Small intestine (tissue), 7 donors: ENCODE data around the gene LRRC14B. TPM values are rescaled to one million over a fixed set of nuclear protein-coding genes. Genes with fewer than 3 reads are reported as not detected.
"Not testable (repeated sequence)": the region's sequence is repeated elsewhere in the genome, so short reads cannot be mapped to it uniquely, and the experiment has no call there.

Experiments used
- DNase-seq, 2 donors: peaks; one replicate each; pipeline versions ENCODE4 v3.0.0 to v3.0.0-alpha.2; 2013
- FAIRE-seq: peaks from 2 replicates; lab custom pipeline; 2012; peaks lifted over from hg19 to GRCh38; lab: Jason Lieb, UNC
- H3K27ac ChIP-seq, 3 donors: one replicate each; pipeline ENCODE4 v1.5.1; 2013; ENCODE audit warnings: low read length in 2 of 3, mild to moderate bottlenecking in 2 of 3, control low read depth in 1 of 3, inconsistent platforms in 1 of 3, low read depth in 1 of 3, moderate library complexity in 1 of 3
- H3K27me3 ChIP-seq, 3 donors: one replicate each; pipeline ENCODE4 v1.6.1; 2013; ENCODE audit warnings: low read length in 3 of 3, inconsistent platforms in 1 of 3; ENCODE audit not compliant: control insufficient read depth in 3 of 3, insufficient read depth in 3 of 3
- H3K36me3 ChIP-seq, 3 donors: one replicate each; pipeline ENCODE4 v1.6.1; 2013; ENCODE audit warnings: low read length in 3 of 3, inconsistent platforms in 1 of 3, low read depth in 1 of 3, mild to moderate bottlenecking in 1 of 3, moderate library complexity in 1 of 3; ENCODE audit not compliant: control insufficient read depth in 3 of 3, insufficient read depth in 2 of 3
- H3K4me1 ChIP-seq, 3 donors: one replicate each; pipeline ENCODE4 v1.6.1; 2013; ENCODE audit warnings: low read length in 2 of 3, inconsistent platforms in 1 of 3, low read depth in 1 of 3, mild to moderate bottlenecking in 1 of 3, moderate library complexity in 1 of 3; ENCODE audit not compliant: control insufficient read depth in 3 of 3, insufficient read depth in 2 of 3
- H3K4me3 ChIP-seq, 3 donors: one replicate each; pipeline ENCODE4 v1.5.1; 2013; ENCODE audit warnings: low read length in 3 of 3, control low read depth in 1 of 3, inconsistent platforms in 1 of 3, low read depth in 1 of 3, mild to moderate bottlenecking in 1 of 3, moderate library complexity in 1 of 3
- H3K9me3 ChIP-seq, 2 donors: one replicate each; pipeline ENCODE4 v1.6.1; 2013; ENCODE audit warnings: low read depth in 1 of 2, low read length in 1 of 2; ENCODE audit not compliant: control insufficient read depth in 2 of 2, insufficient read depth in 1 of 2
- WGBS, 3 donors: extraction: QIAGEN DNeasy Blood & Tissue Kit; methylation state at CpG; one replicate each; pipeline ENCODE4 v1.1.7; 2013; 5-methylcytosine and 5-hydroxymethylcytosine counted together
- polyA plus RNA-seq, 4 donors: library from polyadenylated mRNA; stranded (reverse) in 3 of 4; unstranded in 1 of 4; fragments of 200-250 nt in 3 of 4; fragments of 120-200 nt in 1 of 4; gene quantifications; one replicate each; pipeline versions ENCODE4 v1.2.1 to v1.2.3, GENCODE V29; 2013
- donor health status: healthy with polysubstance abuse.
- donor health status: control.
- donor health status: control.
- donor health status: Bipolar disorder and iron deficiency.
- donor health status: healthy.

The LRRC14B gene
- polyA plus RNA-seq, 4 donors = 0.04 to 0.12 TPM; not detected in 2

DNA sequence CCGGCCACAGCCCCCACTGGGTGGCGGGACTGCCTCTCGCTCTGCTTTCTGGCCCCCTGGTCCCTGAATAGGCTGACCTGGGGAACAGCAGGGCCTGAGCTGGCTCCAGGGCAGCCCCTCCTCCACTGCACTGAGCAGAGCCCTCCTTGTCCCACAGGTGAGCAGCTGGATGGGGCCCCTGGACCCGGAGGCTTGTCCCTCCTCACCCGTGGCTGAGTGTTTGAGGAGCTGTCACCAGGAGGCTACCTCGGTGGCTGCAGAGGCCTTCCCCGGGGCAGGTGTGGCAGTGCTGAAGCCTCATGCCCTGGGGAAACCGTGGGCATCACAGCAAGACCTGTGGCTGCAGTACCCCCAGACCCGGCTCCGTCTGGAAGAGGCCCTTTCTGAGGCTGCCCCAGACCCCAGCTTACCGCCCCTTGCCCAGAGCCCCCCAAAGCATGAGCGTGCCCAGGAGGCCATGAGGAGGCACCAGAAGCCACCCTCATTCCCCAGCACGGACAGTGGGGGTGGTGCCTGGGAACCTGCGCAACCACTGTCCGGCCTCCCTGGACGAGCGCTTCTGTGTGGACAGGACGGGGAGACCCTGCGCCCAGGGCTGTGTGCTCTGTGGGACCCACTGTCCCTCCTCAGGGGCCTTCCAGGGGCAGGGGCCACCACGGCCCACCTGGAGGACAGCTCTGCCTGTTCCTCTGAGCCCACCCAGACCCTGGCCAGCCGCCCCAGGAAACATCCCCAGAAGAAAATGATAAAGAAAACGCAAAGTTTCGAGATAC lies 28.5 kb upstream of the LRRC14B start:
- DNase-seq (no peak), FAIRE-seq (no peak)
- no peak overlapping the region for H3K27ac ChIP-seq
- no peak overlapping the region for H3K4me3 ChIP-seq
- WGBS, 3 donors = 82 to 88% (median 82%) methylated on average over 22 to 23 of the region's 23 CpGs
- H3K4me1 ChIP-seq = no peaks in the 10 kb centered on the region
- H3K9me3 ChIP-seq = no peaks in the 10 kb centered on the region
- H3K27me3 ChIP-seq = no peaks in the 10 kb centered on the region
- no peaks in the 10 kb centered on the region for H3K36me3 ChIP-seq

DNA sequence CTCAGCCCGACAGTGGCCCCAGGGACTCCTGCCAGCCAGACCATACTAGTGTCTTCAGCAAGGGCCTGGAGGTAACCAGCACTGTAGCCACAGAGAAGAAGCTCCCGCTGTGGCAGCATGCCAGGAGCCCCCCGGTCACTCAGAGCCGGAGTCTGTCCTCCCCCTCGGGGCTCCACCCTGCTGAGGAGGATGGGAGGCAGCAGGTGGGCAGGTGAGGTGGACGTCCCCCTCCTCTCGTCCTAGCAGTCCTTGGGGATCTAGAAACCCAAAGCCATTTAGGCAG lies 28.0 kb upstream of the LRRC14B start:
- Histone ChIP-seq H3K36me3 (no peaks in the 10 kb centered on the region), H3K27me3 (no peaks in the 10 kb centered on the region), H3K9me3 (no peaks in the 10 kb centered on the region), H3K27ac (no peak overlapping the region), H3K4me3 (no peak overlapping the region), H3K4me1 (no peaks in the 10 kb centered on the region)
- FAIRE-seq (no peak), DNase-seq (no peak)
- WGBS, 3 donors = 78 to 91% (median 88%) methylated on average over 7 of the region's 7 CpGs

DNA sequence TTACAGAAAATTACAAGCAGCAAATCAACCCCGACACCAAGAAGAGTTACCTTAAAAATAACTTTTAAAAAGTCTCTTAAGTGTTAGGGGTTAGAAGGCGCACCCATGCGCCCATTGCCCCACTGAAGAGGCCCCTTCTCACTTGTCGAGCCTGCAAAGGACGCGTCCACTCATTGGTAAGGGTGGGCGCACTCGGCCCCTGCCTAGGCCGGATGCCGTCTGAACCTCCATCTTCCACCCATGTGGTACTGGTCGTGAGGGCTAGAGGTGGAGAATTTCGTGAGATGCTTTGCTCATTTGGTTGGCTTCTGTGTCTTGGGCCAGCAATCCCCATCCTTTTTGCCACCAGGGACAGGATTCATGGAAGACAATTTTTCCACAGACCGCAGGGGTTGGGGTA lies 27.5 kb upstream of the LRRC14B start:
- H3K4me1 ChIP-seq = no peaks in the 10 kb centered on the region
- FAIRE-seq (no peak), DNase-seq (no peak)
- no peaks in the 10 kb centered on the region for H3K9me3 ChIP-seq
- 78 to 91% (median 86%) methylated on average over 13 of the region's 13 CpGs for WGBS, 3 donors
- no peaks in the 10 kb centered on the region for H3K27me3 ChIP-seq
- H3K4me3 ChIP-seq = no peak overlapping the region
- no peak overlapping the region for H3K27ac ChIP-seq
- H3K36me3 ChIP-seq = no peaks in the 10 kb centered on the region

DNA sequence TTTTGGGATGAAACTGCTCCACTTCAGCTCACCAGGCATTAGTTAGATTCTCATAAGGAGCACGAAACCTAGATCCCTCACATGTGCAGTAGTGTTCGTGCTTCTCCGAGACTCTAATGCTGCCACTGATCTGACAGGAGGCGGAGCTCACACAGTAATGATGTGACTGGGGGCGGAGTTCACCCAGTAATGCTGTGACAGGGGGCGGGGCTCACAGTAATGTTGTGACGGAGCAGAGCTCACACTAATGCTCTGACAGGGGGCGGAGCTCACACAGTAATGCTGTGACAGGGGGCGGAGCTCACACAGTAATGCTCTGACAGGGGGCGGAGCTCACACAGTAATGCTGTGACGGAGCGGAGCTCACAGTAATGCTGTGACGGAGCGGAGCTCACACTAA lies 27.1 kb upstream of the LRRC14B start:
- Histone ChIP-seq H3K4me1 (no peaks in the 10 kb centered on the region), H3K36me3 (no peaks in the 10 kb centered on the region), H3K4me3 (no peak overlapping the region), H3K9me3 (no peaks in the 10 kb centered on the region), H3K27me3 (no peaks in the 10 kb centered on the region), H3K27ac (no peak overlapping the region)
- WGBS, 3 donors = 76 to 84% (median 81%) methylated on average over 12 to 14 of the region's 14 CpGs
- FAIRE-seq (no peak), DNase-seq (no peak)

DNA sequence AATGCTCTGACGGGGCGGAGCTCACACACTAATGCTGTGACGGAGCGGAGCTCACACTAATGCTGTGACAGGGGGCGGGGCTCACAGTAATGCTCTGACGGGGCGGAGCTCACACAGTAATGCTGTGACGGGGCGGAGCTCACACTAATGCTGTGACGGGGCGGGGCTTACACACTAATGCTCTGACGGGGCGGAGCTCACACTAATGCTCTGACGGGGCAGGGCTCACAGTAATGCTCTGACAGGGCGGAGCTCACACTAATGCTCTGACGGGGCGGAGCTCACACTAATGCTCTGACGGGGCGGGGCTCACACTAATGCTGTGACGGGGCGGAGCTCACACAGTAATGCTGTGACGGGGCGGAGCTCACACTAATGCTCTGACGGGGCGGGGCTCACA lies 26.5 kb upstream of the LRRC14B start:
- FAIRE-seq = not testable (repeated sequence)

DNA sequence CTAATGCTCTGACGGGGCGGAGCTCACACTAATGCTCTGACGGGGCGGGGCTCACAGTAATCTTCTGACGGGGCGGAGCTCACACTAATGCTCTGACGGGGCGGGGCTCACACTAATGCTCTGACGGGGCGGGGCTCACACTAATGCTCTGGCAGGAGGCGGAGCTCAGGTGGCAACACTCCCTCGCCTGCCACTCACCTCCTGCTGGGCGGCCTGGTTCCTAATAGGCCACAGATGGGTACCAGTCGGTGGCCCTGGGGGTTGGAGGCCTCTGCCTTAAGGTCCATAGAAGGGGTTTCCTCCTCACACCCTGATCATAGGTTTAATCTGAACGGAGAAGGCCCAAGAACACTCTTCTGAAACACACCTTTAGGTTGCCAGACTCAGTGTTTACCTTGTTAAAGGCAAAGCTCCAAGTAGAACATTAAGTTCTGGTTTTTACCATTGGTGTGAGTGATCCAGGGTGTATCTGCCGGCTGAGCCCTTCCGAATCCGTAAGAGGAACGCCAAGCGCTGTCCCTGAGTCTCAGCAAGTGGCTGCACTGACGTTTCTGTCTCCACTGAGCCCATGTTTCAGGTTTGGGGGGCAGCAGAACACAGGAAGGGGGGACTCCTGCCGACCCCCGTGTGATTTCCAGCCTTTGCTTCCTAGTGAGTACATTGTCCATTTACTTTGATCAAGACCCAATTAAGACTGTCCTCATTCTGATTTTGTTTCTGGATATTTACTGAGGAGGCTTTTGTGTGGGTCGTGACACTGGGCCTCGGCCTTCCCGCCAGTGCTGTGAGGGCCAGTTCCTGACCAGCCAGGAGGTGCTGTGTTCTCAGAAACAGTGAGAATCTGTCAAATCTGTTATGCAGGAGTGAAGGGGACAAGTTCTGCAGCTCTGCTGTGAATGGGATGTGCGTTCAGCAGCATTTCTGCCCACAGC lies 24.6 kb upstream of the LRRC14B start:
- H3K4me3 ChIP-seq = no peak overlapping the region
- H3K27me3 ChIP-seq = no peaks in the 10 kb centered on the region
- no peaks in the 10 kb centered on the region for H3K36me3 ChIP-seq
- FAIRE-seq = no peak
- H3K27ac ChIP-seq = no peak overlapping the region
- WGBS, 3 donors = 87 to 90% (median 89%) methylated on average over 22 to 27 of the region's 27 CpGs
- no peaks in the 10 kb centered on the region for H3K4me1 ChIP-seq
- H3K9me3 ChIP-seq = no peaks in the 10 kb centered on the region
- no peak for DNase-seq

More for the DNA sequence above, 26.5 kb upstream of the LRRC14B start:
- not testable (repeated sequence) for DNase-seq, H3K36me3 ChIP-seq, H3K27me3 ChIP-seq, H3K9me3 ChIP-seq, H3K27ac ChIP-seq, H3K4me1 ChIP-seq, H3K4me3 ChIP-seq
- WGBS, 3 donors = 82 to 93% (median 91%) methylated on average over 16 to 23 of the region's 25 CpGs

DNA sequence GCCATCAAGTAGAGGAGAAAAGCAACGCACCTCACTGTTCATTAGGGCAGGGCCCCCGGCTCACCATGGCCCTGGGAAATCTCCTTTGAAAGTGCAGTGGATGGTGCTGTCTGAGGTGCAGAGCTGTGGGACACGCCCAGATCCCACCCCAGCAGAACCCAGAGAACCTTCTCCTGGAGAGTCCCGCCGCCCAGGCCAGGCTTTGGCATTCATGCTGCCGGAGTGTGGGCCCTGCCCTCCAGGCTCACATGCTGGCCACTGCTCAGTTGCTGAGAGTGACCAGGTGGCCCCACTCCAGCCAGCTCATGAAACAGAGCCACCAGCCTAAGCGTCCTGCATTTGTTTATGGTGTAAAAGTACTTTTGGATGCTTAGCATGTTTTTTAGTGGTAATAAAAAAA lies 23.8 kb upstream of the LRRC14B start:
- H3K27ac ChIP-seq = no peak overlapping the region

DNA sequence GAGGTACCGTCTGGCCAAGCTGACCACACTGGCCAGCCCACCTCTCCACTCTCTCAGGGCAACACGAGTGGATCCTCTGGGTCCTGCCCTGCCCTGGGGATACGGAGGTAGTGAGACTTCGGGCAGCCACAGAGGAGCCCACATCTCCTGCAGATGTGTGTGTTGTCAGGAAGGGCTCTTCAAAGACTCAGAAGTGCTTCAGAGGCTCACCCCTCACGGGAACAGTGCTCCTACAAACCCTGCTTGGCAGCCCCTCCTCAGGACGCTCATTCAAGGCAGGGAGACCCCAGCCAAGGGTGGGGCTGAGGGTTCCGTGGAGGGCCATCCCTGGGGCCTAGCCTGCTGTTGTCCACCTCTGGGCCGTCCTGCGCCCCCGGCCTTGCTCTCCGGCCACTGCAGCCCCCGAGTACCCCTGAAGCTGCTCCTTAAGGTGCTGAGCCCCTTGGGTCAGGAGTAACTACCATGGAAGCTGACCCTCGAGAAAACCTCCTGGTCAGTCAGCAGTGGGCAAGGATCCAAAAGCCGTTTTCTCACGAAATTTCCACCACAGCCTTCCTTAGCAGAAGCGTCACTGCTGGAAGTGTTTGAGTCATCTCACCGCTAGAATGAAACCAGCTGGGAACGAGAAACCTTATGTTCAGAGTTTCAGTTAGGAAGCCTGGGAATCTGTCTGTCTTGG lies 23.2 kb upstream of the LRRC14B start:
- no peaks in the 10 kb centered on the region for H3K9me3 ChIP-seq
- DNase-seq (peak in 1 of 2 donors; percentile 26), FAIRE-seq (no peak)
- WGBS, 3 donors = 70 to 75% (median 75%) methylated on average over 18 of the region's 18 CpGs
- H3K27me3 ChIP-seq = no peaks in the 10 kb centered on the region
- peak overlapping the region in 1 of 3 donors; percentile 23 for H3K27ac ChIP-seq
- no peak overlapping the region for H3K4me3 ChIP-seq
- no peaks in the 10 kb centered on the region for H3K4me1 ChIP-seq
- no peaks in the 10 kb centered on the region for H3K36me3 ChIP-seq

More for the DNA sequence above, 23.8 kb upstream of the LRRC14B start:
- FAIRE-seq (no peak), DNase-seq (no peak)
- no peak overlapping the region for H3K4me3 ChIP-seq
- WGBS, 3 donors = 86 to 87% (median 86%) methylated on average over 7 of the region's 7 CpGs
- no peaks in the 10 kb centered on the region for H3K27me3 ChIP-seq
- H3K4me1 ChIP-seq = no peaks in the 10 kb centered on the region
- H3K9me3 ChIP-seq = no peaks in the 10 kb centered on the region
- H3K36me3 ChIP-seq = no peaks in the 10 kb centered on the region
